ENCODE results near the gene USP15.

USP15 gene

GRCh38 chr12:62285284-62285683 lies 25.1 kb downstream of the USP15 start:
- no peak for DNase-seq (ENCODE audit: low read depth, low spot score)
- H3K4me3 ChIP-seq (ENCODE audit: low read depth, low read length) = no peak overlapping the region
- TF ChIP-seq CTCF (IDR thresholded peaks at IDR 0.05; ENCODE audit: low read depth, low read length) = no peak
- in situ Hi-C loops (cut with HindIII; ENCODE audit: low sequenced_read_pairs) = no loop called here

- H3K4me3 ChIP-seq (ENCODE audit: low read depth, low read length) = no peak overlapping the region
- no peak for TF ChIP-seq CTCF (IDR thresholded peaks at IDR 0.05; ENCODE audit: low read depth, low read length)
- in situ Hi-C loops (cut with HindIII; ENCODE audit: low sequenced_read_pairs) = no loop called here
Observed at GRCh38 chr12:62288328-62288727, 28.1 kb downstream of the USP15 start.

GRCh38 chr12:62290846-62291245 lies 30.6 kb downstream of the USP15 start:
- TF ChIP-seq CTCF (IDR thresholded peaks at IDR 0.05; ENCODE audit: low read depth, low read length) = no peak
- no peak for DNase-seq (ENCODE audit: low read depth, low spot score)
- in situ Hi-C loops (cut with HindIII; ENCODE audit: low sequenced_read_pairs) = no loop called here
- no peak overlapping the region for H3K4me3 ChIP-seq (ENCODE audit: low read depth, low read length)

More at GRCh38 chr12:62288328-62288727, 28.1 kb downstream of the USP15 start:
- DNase-seq (ENCODE audit: low read depth, low spot score) = no peak

- TF ChIP-seq CTCF (IDR thresholded peaks at IDR 0.05; ENCODE audit: low read depth, low read length) = no peak
- H3K4me3 ChIP-seq (ENCODE audit: low read depth, low read length) = no peak overlapping the region
- DNase-seq (ENCODE audit: low read depth, low spot score) = peak; percentile 46
- in situ Hi-C loops (cut with HindIII; ENCODE audit: low sequenced_read_pairs) = no loop called here
Observed at GRCh38 chr12:62291864-62292760, 31.9 kb downstream of the USP15 start.

GRCh38 chr12:62292761-62293344 lies 32.6 kb downstream of the USP15 start:
- in situ Hi-C loops (cut with HindIII; ENCODE audit: low sequenced_read_pairs) = no loop called here
- DNase-seq (ENCODE audit: low read depth, low spot score) = no peak
- no peak for TF ChIP-seq CTCF (IDR thresholded peaks at IDR 0.05; ENCODE audit: low read depth, low read length)
- H3K4me3 ChIP-seq (ENCODE audit: low read depth, low read length) = no peak overlapping the region

- TF ChIP-seq CTCF (IDR thresholded peaks at IDR 0.05; ENCODE audit: low read depth, low read length) = no peak
- no peak overlapping the region for H3K4me3 ChIP-seq (ENCODE audit: low read depth, low read length)
- in situ Hi-C loops (cut with HindIII; ENCODE audit: low sequenced_read_pairs) = no loop called here
- DNase-seq (ENCODE audit: low read depth, low spot score) = no peak
Observed at GRCh38 chr12:62294378-62294777, 34.2 kb downstream of the USP15 start.

All from astrocyte of the spinal cord (primary cell).